Measurements from ENCODE around the gene GAREM2. TPM values are rescaled to one million over a fixed set of nuclear protein-coding genes. Genes with fewer than 3 reads are reported as not detected.

The GAREM2 gene
- polyA plus RNA-seq, 1 of the 3 experiments (the other 2 are of a cell fraction) = 3.7 TPM

DNA sequence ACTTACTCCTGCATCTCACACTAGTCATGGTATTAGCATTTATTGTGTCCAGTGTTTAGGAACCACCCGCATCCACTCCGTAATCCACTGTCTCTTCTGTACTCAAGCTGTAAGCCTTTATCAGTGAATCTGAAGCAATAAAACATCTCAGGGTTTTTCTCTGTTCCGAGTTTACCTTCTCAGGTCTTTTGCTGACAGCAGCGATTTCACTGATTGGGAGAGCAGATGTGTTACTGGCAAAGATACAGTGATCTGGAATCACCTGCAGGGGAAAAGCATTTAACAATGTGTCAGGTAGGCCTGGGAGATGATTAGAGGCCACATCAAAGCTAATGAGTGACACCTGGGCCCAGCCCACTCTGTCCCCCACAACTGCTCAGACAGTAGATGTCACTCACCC, 24.6 kb downstream of the GAREM2 start:
- ChIA-PET POLR2A (interaction anchor here (0.6 kb wide), 1 partner anchor 8 kb away, joined by 3 read pairs; no protein-coding TSS in a partner anchor), CTCF (interaction anchor here (1.0 to 1.2 kb wide), 2 partner anchors 12 to 147 kb away, joined by 3 to 4 read pairs; no protein-coding TSS in a partner anchor)
- Histone ChIP-seq H3K4me2 (no peak overlapping the region), H3K9me3 (no peaks in the 10 kb centered on the region), H3K79me2 (ENCODE audit: insufficient read depth) (no peaks in the 10 kb centered on the region), H3K4me1 (ENCODE audit: control insufficient read depth in 1 of 2, insufficient read depth in 2 of 2, low read depth in 1 of 2, low read length in 1 of 2) (no peaks in the 10 kb centered on the region), H3K36me3 (replicated peaks in 1 of 2; ENCODE audit: control insufficient read depth in 1 of 2, insufficient read depth in 2 of 2, low read length in 1 of 2) (peaks cover 64 to 75% of the 10 kb centered on the region in 2 experiments), H3K4me3 (ENCODE audit: low read depth in 2 of 2, low read length in 1 of 2) (no peak overlapping the region), H3K27me3 (ENCODE audit: insufficient read depth) (no peaks in the 10 kb centered on the region), H2AFZ (ENCODE audit: low read depth) (no peak overlapping the region), H4K20me1 (ENCODE audit: insufficient read depth) (no peaks in the 10 kb centered on the region), H3F3A (replicated peaks; ENCODE audit: insufficient read depth) (no peaks in the 10 kb centered on the region), H3K9ac (no peak overlapping the region), H3K27ac (ENCODE audit: low read depth in 2 of 2, low read length in 1 of 2) (no peak overlapping the region), H3K9me2 (no peaks in the 10 kb centered on the region)
- TF ChIP-seq, protein P1, sequence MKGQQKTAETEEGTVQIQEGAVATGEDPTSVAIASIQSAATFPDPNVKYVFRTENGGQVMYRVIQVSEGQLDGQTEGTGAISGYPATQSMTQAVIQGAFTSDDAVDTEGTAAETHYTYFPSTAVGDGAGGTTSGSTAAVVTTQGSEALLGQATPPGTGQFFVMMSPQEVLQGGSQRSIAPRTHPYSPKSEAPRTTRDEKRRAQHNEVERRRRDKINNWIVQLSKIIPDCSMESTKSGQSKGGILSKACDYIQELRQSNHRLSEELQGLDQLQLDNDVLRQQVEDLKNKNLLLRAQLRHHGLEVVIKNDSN (IDR thresholded peaks at IDR 0.05; ENCODE audit: borderline replicate concordance, low read depth) = no peak
- TF ChIP-seq, protein P2, sequence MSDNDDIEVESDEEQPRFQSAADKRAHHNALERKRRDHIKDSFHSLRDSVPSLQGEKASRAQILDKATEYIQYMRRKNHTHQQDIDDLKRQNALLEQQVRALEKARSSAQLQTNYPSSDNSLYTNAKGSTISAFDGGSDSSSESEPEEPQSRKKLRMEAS (IDR thresholded peaks at IDR 0.05; ENCODE audit: low read depth) = no peak
- WGBS (ENCODE audit: low lambda C conversion rate) = 94% methylated on average over 4 of the region's 4 CpGs
- no peak for DNase-seq

DNA sequence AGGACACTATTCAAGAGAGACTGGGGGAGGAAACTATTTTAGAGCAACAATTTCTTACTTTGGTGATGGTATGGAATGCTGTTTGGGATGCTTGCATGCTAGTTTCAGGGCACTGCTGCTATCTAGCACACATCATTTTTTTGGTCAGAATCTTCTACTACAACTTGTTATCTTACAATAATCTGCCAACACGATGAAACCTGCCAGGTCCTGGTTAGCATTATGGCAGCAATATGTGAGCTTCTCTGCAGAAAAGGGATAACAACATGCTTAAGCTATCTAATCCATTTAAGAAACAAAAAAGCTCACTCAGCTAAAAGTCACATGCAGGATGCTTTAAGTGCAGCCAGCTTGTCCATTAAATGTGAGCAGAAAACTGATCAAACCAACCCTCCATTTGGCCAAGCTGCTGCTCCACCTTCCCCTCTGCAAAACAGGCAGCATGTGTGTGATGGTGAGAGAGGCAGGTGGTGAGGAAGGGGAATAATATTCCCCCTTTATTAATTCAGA, 30.1 kb downstream of the GAREM2 start:
- Histone ChIP-seq H3K9ac (no peak overlapping the region), H3K79me2 (ENCODE audit: insufficient read depth) (no peaks in the 10 kb centered on the region), H3K36me3 (replicated peaks in 1 of 2; ENCODE audit: control insufficient read depth in 1 of 2, insufficient read depth in 2 of 2, low read length in 1 of 2) (peaks cover 45 to 61% of the 10 kb centered on the region in 2 experiments), H3K4me2 (no peak overlapping the region), H3F3A (replicated peaks; ENCODE audit: insufficient read depth) (no peaks in the 10 kb centered on the region), H4K20me1 (ENCODE audit: insufficient read depth) (no peaks in the 10 kb centered on the region), H3K27me3 (ENCODE audit: insufficient read depth) (no peaks in the 10 kb centered on the region), H3K27ac (ENCODE audit: low read depth in 2 of 2, low read length in 1 of 2) (no peak overlapping the region), H3K9me3 (no peaks in the 10 kb centered on the region), H3K4me1 (ENCODE audit: control insufficient read depth in 1 of 2, insufficient read depth in 2 of 2, low read depth in 1 of 2, low read length in 1 of 2) (peaks cover 0 to 3% of the 10 kb centered on the region in 2 experiments; a peak in 1 of 4 replicates), H3K4me3 (ENCODE audit: low read depth in 2 of 2, low read length in 1 of 2) (no peak overlapping the region), H2AFZ (ENCODE audit: low read depth) (no peak overlapping the region), H3K9me2 (no peaks in the 10 kb centered on the region)
- ChIA-PET CTCF (no interaction called here), POLR2A (no interaction called here)
- no peak for TF ChIP-seq TEAD4 (IDR thresholded peaks at IDR 0.05; ENCODE audit: borderline replicate concordance, insufficient read depth)
- TF ChIP-seq EP300 (IDR thresholded peaks at IDR 0.05; ENCODE audit: borderline replicate concordance in 1 of 2, low read depth in 1 of 2, low read length in 1 of 2) = no peak
- TF ChIP-seq, protein P3, sequence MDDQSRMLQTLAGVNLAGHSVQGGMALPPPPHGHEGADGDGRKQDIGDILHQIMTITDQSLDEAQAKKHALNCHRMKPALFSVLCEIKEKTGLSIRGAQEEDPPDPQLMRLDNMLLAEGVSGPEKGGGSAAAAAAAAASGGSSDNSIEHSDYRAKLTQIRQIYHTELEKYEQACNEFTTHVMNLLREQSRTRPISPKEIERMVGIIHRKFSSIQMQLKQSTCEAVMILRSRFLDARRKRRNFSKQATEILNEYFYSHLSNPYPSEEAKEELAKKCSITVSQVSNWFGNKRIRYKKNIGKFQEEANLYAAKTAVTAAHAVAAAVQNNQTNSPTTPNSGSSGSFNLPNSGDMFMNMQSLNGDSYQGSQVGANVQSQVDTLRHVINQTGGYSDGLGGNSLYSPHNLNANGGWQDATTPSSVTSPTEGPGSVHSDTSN (IDR thresholded peaks at IDR 0.05) = no peak
- TF ChIP-seq, protein P4, sequence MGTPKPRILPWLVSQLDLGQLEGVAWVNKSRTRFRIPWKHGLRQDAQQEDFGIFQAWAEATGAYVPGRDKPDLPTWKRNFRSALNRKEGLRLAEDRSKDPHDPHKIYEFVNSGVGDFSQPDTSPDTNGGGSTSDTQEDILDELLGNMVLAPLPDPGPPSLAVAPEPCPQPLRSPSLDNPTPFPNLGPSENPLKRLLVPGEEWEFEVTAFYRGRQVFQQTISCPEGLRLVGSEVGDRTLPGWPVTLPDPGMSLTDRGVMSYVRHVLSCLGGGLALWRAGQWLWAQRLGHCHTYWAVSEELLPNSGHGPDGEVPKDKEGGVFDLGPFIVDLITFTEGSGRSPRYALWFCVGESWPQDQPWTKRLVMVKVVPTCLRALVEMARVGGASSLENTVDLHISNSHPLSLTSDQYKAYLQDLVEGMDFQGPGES (IDR thresholded peaks at IDR 0.05; ENCODE audit: low read depth, low read length) = no peak
- no peak for TF ChIP-seq JUND (IDR thresholded peaks at IDR 0.05)
- TF ChIP-seq GABPA (IDR thresholded peaks at IDR 0.05; ENCODE audit: low read depth) = no peak
- no peak for TF ChIP-seq RFX5 (IDR thresholded peaks at IDR 0.05; ENCODE audit: low read length)
- TF ChIP-seq FOXJ3 (CRISPR knock-in tag; IDR thresholded peaks at IDR 0.05) = no peak
- no peak for TF ChIP-seq NFIC (IDR thresholded peaks at IDR 0.05; ENCODE audit: borderline replicate concordance)
- TF ChIP-seq, protein P2 (IDR thresholded peaks at IDR 0.05; ENCODE audit: low read depth) = no peak
- WGBS (ENCODE audit: low lambda C conversion rate) = 40% methylated on average over 1 of the region's 1 CpG
- no peak for DNase-seq
